Stimulated activated CD4-positive, alpha-beta T cell treated with anti-CD3 and anti-CD28 coated beads, Interleukin-2, amount 100 ng/mL, for 4 hours (primary cell): Measurements from ENCODE around the gene CD68.

Experiments used
- DNase-seq: peaks from one replicate; pipeline ENCODE4 v3.0.0-alpha.2; 2020; ENCODE audit warnings: low read depth

CD68 gene

GRCh38 chr17:7559320-7560171 lies 19.9 kb upstream of the CD68 start:
- no peak for DNase-seq

- DNase-seq, result no peak
Observed at GRCh38 chr17:7560172-7561027, 19.0 kb upstream of the CD68 start.

- DNase-seq, result peak; percentile 78
Observed at GRCh38 chr17:7561028-7561575, 18.3 kb upstream of the CD68 start.

- peak; percentile 89 for DNase-seq
Observed at GRCh38 chr17:7561589-7562207, 17.7 kb upstream of the CD68 start, which contains the start of gene SENP3. SENP3 (plus strand) TSS chr17:7561919; CDS start chr17:7563077, 1,158 bp downstream.

- DNase-seq, result no peak
Observed at GRCh38 chr17:7562208-7562605, 17.2 kb upstream of the CD68 start.

DNA sequence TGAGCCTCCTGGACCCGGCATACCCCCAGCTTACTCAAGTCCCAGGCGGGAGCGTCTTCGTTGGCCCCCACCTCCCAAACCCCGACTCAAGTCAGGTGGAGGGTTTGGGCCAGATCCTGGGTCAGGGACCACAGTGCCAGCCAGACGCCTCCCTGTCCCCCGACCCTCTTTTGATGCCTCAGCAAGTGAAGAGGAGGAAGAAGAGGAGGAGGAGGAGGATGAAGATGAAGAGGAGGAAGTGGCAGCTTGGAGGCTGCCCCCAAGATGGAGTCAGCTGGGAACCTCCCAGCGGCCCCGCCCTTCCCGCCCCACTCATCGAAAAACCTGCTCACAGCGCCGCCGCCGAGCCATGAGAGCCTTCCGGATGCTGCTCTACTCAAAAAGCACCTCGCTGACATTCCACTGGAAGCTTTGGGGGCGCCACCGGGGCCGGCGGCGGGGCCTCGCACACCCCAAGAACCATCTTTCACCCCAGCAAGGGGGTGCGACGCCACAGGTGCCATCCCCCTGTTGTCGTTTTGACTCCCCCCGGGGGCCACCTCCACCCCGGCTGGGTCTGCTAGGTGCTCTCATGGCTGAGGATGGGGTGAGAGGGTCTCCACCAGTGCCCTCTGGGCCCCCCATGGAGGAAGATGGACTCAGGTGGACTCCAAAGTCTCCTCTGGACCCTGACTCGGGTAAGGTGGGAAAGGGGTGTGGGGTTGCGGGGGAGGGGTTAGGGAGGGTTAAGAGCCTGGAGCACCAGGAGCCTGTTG lies 16.1 kb upstream of the CD68 start:
- DNase-seq, result no peak

DNA sequence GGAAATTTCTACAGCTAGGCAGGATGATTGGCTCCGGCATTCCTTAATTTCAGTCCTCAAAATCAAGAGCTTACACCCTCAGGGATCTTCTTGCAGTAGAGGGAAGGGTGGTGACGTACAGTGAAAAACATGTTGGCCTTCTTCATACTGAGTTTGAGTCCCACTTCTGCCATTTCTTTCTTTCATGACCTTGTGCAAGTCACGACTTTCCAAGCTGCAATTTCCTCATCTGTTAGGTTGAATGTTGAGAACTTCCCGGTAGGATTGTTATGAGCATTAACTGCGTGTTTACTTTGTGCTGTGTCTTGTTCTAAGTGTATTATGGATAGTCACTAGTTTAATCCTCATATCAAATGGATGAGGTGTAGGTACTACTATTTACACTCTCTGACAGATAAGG lies 9.9 kb upstream of the CD68 start:
- no peak for DNase-seq

DNA sequence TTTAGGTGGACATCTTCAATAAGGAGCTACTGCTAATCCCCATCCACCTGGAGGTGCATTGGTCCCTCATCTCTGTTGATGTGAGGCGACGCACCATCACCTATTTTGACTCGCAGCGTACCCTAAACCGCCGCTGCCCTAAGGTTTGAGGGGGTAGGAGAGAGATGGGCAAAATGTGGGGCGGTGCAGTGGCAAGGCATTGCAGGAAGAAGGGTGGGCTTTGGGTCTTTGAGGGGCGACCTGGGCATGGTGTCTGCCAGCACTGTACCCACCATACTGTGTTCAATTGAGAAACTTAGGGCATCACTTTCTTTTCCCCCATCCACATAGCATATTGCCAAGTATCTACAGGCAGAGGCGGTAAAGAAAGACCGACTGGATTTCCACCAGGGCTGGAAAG lies 9.1 kb upstream of the CD68 start:
- DNase-seq, result no peak

GRCh38 chr17:7572338-7572587 lies 7.2 kb upstream of the CD68 start:
- no peak for DNase-seq

DNA sequence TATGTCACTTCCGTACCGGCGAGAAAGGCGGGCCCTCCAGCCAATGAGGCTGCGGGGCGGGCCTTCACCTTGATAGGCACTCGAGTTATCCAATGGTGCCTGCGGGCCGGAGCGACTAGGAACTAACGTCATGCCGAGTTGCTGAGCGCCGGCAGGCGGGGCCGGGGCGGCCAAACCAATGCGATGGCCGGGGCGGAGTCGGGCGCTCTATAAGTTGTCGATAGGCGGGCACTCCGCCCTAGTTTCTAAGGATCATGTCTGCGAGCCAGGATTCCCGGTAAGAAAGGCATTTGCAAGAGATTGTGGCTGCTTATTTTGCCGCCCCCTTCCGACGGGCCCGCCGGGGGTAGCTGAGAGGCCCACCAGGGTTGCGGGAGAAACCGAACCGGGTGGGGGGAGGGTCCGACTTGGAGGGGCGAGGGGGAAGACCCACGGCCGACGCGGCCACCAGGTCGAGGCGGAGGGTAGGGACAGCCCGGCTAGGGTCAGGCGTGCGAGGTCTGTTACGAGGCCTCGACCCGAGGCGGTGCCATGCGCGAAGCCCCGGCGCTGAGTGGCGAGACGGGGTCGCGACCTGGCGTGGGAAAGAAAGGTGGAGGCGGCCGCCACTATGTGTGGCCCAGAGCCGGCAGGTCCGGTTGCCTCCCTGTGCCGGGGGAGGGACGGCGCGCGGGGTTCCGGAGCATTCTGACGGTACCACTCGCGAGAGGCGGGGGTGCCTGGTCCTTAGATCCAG lies 6.7 kb upstream of the CD68 start:
- DNase-seq, result peak; percentile 99

DNA sequence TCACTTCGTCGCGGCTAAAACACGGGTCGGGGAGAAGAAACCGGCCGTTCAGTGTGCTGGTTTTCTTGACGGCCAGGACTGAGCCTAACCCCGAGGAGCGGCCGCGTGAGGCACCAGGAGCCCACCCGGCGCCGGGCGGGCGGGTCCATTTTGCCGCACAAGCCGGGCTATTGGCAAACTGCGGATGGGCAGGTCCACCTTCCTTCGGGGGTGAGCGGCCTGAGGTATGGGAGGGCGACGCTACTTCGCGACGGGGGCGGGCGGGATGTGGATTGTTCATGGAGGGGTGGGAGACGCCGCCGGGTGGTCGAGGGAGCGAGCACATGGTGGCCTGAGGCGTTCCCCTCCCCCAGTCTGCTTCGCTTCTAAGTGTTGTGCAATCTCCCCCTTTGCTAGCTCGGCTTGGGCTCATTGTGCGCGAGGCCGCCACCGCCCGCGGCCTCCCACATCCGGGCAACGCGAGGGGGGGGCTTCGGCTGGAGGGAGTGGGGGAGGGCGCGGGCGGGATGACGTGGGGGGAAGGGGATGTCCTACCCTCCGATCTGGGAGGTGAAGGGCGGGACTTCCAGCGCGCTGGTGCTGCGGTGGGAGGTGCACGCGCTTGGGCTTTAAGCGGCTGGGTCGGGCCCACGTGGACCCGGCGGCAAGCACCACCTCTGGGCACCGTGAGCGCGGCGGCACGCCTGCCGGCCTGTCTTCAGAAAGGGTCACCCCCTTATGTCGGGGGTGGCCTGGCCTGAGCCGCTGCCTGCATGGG lies 5.9 kb upstream of the CD68 start:
- peak; percentile 90 for DNase-seq

DNA sequence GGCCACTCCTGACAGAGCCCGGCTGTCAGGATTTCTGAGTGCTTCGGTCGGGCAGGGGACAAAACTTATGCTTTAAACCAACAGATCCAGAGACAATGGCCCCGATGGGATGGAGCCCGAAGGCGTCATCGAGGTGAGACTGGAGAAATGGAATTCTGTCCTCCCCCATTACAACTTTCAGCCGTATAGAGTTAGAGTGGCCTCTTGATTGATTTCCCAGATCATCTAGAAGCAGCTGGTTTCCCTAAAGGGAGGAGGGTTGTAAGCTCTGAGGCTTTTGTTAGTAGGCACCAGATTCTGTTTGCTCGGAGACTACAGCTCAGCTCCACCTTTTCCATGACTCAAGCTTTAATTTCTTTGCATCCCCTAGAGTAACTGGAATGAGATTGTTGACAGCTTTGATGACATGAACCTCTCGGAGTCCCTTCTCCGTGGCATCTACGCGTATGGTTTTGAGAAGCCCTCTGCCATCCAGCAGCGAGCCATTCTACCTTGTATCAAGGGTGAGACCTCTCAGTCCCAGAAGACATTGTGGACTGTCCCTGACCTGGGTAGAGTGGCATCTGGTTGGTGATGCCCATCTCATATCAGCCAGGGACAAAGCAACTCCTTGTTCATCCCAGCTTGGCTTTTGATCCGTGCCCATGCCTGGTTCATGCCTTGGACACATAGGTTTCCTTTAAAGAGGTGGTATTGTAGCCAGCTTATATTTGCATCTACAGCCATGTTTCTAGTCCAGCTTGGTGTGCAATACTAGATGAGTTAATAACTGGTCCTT lies 5.1 kb upstream of the CD68 start:
- no peak for DNase-seq

- DNase-seq, result no peak
Observed at GRCh38 chr17:7575481-7575883, 4.0 kb upstream of the CD68 start.

DNA sequence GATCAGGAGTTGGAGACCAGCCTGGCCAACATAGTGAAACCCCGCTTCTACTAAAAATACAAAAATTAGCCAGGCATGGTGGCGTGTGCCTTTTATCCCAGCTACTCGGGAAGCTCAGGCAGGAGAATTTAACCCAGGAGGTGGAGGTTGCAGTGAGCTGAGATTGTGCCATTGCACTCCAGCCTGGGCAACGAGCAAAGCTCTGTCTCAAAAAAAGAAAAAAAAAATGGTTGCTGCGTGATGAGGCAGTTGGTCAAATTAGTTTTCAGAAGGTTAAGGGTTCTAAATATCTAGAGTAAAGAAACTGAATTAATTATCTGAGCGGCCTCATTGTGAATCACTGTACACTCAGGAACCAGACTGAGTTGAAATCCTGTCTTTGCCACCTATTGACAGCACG lies 3.5 kb upstream of the CD68 start:
- no peak for DNase-seq

- DNase-seq, result no peak
Observed at GRCh38 chr17:7576432-7576937, 3.0 kb upstream of the CD68 start.

GRCh38 chr17:7577327-7578199 lies 1.9 kb upstream of the CD68 start:
- DNase-seq, result no peak

- DNase-seq, result no peak
Observed at GRCh38 chr17:7579834-7580603, 581 bp downstream of the CD68 start.
